Left ventricle myocardium superior (tissue), 1 donor: ENCODE results near the gene WSB1. TPM values are rescaled to one million over a fixed set of nuclear protein-coding genes. Genes with fewer than 3 reads are reported as not detected.
A peak's percentile ranks its signal among the peaks of the same experiment; 100 is the strongest.
"Not testable (repeated sequence)": the region's sequence is repeated elsewhere in the genome, so short reads cannot be mapped to it uniquely, and the experiment has no call there.

Source experiments
- ATAC-seq: fragments of 200-7000 bp; cut with Tn5 transposase; one replicate; pipeline ENCODE4 v1.9.1; 2020; ENCODE audit warnings: mild to moderate bottlenecking, moderate library complexity
- DNase-seq: peaks from one replicate; pipeline ENCODE4 v3.0.0-alpha.2; 2020
- intact Hi-C: fragments of 100-400 bp; cut with micrococcal nuclease; formaldehyde crosslinking; loops from one replicate; pipeline ENCODE4 v1.11.0; 2022
- total RNA-seq: library from RNA; stranded (reverse); fragmentation: NEBNext Ultra II Directional; extraction: Animal tissue kit (Norgen Biotek cat#: 25700); gene quantifications from one replicate; pipeline ENCODE4 v1.2.1, GENCODE V29; 2021
- donor health status: DM: no; HTN: yes; CAD: no; lungs with severe emphysema.

Gene WSB1
- total RNA-seq, 1 donor from 2014 or later = 47.9 TPM

GRCh38 chr17:27328686-27329085 lies 34.8 kb downstream of the WSB1 start:
- ATAC-seq, intact Hi-C loops, DNase-seq: not testable (repeated sequence)

DNA sequence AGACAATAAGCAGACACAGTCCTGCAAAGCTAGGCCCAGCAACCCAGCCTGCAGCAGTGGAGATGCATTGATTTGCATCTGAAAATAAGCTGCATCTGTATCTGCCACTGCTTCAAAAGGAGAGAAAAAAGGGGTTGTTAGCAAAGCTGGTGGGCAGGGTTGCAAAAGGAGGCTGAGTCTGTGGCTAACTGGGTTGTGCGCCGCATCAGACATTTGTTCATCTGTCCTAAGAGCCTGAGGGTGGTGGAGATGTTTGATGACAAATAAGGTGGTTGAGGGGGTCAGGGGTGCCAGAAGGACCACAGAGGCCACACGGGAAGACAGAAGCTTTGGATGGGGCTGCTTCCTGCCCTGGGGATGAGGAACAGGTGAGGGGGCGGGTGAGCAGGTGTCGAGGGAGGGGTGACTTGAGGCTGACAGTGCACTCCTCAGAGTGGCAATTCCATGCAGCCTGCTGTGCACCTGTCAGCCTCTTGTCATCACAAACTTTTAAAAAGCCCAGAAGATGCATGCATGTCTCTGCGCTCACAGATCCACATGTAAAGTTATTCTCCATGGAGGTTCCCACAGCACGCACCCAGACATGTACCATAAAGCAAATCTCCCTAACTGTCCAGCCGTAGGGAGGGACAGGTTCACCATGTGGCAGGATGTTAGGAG lies 35.4 kb downstream of the WSB1 start:
- no peak for DNase-seq
- intact Hi-C loops = no loop called here
- ATAC-seq = no peak

DNA sequence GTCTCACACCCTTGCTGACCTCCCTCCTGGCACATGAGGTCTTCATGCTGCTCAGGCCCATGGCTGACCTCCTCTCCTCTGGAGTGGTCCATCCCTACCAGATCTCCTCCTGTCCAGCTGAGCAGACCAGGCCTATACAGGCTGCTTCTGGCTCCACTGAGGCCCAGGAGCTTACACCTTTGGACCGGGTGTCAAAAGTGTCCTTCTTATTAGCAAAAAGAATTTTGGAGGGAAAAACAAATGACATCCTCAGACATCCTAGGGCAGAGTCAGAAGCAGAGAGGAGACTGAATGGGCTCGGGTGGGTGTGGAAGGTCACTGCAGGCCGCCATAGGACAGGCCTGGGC lies 38.1 kb downstream of the WSB1 start:
- DNase-seq = no peak
- ATAC-seq = no peak
- intact Hi-C loops = loop anchor here (5.0 kb wide), 1 partner anchor 85 kb away; no protein-coding TSS in a partner anchor

GRCh38 chr17:27332485-27333409 lies 38.8 kb downstream of the WSB1 start:
- ATAC-seq (peak; percentile 94), DNase-seq (peak; percentile 98)
- intact Hi-C loops = loop anchor here (5.0 kb wide), 1 partner anchor 85 kb away; no protein-coding TSS in a partner anchor

GRCh38 chr17:27333410-27333980 lies 39.6 kb downstream of the WSB1 start:
- intact Hi-C loops = loop anchor here (5.0 kb wide), 1 partner anchor 86 kb away; no protein-coding TSS in a partner anchor
- no peak for DNase-seq
- ATAC-seq = no peak

- intact Hi-C loops = no loop called here
- DNase-seq (no peak), ATAC-seq (no peak)
Measured at GRCh38 chr17:27336184-27336583, 42.3 kb downstream of the WSB1 start.

DNA sequence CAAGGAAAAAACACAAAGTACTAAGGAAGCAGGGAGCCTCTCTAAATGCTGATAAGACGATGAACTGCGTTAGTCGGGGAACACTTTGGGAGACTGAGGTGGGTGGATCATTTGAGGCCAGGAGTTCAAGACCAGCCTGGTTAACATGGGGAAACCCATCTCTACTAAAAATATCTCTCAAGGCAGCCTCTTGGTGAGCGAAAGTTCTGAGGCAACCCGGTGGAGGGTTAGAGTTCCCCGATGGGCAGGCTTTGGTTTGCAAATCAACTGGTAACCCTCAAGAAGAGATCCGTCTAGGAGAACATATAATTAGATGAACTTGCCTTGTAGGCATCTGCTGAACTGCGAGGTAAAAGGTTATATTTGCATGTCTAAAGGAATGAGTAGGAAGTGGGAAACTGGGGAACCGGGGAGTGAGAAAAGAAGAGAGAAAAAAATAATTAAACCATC lies 44.6 kb downstream of the WSB1 start:
- intact Hi-C loops = no loop called here
- no peak for DNase-seq
- ATAC-seq = no peak

- ATAC-seq = no peak
- intact Hi-C loops = no loop called here
- DNase-seq = no peak
Measured at GRCh38 chr17:27339198-27339835, 45.4 kb downstream of the WSB1 start.

DNA sequence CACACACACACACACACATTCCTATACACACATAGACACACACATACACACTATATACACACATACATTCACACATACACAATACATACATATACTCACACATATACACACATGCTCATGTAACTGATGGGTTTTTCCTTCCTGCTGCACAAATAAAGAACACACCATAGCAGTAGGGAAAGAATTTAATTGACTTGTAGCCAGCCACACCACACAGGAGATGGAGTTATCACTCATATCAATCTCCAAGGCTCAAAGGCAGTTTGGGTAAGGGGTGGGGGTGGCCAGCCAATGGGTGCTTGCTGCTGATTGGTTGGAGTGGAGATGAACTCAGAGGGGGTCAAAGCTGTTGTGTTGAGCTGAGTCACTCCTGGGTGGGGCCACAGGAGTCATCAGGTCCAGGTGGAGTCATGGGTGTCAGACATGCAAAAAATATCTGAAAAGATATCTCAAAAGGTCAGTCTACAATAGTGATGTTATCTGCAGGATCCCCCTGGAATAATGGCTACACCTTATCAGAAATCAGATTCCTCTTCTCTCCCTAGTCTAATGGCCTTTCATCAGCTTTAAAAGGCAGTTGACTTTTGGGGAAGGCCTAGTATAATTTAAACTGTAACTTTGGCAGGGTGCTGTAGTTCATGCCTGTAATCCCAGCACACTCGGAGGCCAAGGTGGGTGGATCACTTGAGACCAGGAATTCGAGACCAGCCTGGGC lies 46.1 kb downstream of the WSB1 start:
- no peak for ATAC-seq

DNA sequence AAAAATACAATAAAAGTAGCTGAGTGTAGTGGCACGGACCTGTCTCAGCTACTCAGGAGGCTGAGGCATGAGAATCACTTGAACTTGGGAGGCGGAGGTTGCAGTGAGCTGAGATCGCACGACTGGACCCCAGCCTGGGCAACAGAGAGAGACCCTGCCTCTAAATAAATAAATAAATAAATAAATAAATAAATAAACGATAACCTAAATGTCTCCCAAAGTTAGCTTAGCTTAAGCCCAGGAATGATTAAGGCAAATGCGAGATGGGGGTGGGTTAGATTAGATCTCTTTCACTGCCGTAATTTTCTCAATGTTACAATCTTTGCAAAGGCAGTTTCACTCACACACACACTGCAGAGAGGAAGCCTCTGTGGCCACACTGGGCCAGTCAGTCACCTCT lies 46.7 kb downstream of the WSB1 start:
- intact Hi-C loops = no loop called here
- DNase-seq (no peak), ATAC-seq (no peak)

More for the DNA sequence above, 46.1 kb downstream of the WSB1 start:
- no peak for DNase-seq
- intact Hi-C loops = no loop called here

GRCh38 chr17:27341041-27341471 lies 47.1 kb downstream of the WSB1 start:
- intact Hi-C loops = no loop called here
- DNase-seq (no peak), ATAC-seq (peak; percentile 60)

- ATAC-seq = no peak
- intact Hi-C loops = no loop called here
- no peak for DNase-seq
Measured at GRCh38 chr17:27342059-27342458, 48.1 kb downstream of the WSB1 start.

DNA sequence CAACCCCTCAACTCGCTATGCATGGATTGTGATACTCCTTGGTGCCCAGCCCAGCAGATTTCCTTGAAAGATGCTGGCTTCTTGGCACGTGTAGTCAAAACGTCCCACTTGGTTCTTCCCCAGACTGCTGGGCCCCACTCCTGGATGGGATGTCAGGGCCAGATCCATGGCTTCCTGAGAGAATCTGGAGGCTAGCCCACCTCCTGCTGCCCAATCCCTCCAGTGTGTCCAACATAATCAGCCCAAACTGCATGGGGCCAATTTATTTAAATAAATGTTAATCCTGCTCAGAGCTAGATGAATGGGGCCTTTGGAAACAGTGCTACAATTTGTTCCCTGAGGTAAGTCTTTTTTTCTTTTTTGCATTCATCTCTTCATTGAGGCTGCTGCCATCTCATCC lies 49.4 kb downstream of the WSB1 start:
- DNase-seq (no peak), ATAC-seq (no peak)
- intact Hi-C loops = no loop called here

- peak; percentile 7 for ATAC-seq
- DNase-seq = no peak
- intact Hi-C loops = no loop called here
Measured at GRCh38 chr17:27343977-27344607, 50.2 kb downstream of the WSB1 start.

GRCh38 chr17:27345141-27345904 lies 51.4 kb downstream of the WSB1 start:
- no peak for ATAC-seq
- intact Hi-C loops = no loop called here
- DNase-seq = no peak

DNA sequence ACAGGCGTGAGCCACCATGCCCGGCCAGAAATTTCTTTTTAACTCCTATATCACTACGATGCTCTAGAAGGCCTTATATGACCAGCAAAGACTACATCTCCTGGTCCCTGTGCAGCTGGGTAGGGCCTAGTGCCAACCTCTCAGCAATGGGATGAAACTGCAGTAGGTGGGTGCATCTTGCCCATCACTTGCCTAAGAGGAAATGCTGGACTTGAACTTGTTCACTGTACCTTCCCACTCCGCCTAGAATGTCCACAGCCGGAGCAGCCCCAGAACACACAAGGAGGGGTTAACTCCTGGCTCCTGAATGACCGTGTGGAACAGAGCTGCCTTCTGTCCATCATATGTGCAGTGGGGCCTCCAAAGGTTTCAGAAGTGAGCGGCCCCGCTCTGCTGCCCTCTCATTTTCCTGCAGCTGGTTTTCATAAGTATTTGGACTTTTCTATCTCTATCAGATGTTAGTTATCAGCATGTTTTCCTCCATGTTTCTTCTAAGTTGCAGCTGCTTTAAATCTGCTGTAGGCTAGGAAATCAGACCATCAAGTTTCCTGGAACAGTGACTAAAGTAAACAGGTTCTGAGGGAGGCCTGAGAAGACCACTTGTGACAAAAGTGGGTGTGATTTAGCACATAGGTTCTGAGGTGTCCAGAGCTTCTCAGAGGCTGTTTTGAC lies 52.5 kb downstream of the WSB1 start:
- no peak for ATAC-seq
- intact Hi-C loops = no loop called here

DNA sequence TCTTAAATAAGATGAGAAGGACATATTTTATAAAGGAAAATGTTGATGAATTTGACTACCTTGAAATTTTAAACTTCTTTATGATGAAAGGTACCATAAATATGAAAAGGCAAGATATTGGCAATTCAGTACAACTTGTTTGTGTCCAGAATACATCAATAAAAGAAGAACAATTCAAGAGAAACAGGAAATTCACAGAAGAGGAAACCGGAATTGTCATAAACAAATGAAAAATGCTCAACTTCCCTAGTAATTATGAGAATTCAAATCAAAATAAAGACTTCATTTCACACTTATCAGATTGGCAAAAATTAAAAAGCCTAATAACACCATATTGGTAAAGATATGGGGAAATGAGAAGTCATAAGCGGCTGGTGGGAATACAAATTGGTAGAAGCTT lies 54.3 kb downstream of the WSB1 start:
- no peak for ATAC-seq
- intact Hi-C loops = no loop called here
- DNase-seq = no peak

More for the DNA sequence above, 52.5 kb downstream of the WSB1 start:
- no peak for DNase-seq
